HG02884 (cell line): ENCODE data around the gene CFAP46.
"Not testable (repeated sequence)": the region's sequence is repeated elsewhere in the genome, so short reads cannot be mapped to it uniquely, and the experiment has no call there.

Source experiments
- ATAC-seq: cut with Tn5 transposase; IDR thresholded peaks from one replicate; pipeline ENCODE4 v1.9.1; 2021; ENCODE audit warnings: mild to moderate bottlenecking, moderate library complexity; ENCODE audit not compliant: unreplicated experiment

The CFAP46 gene

DNA sequence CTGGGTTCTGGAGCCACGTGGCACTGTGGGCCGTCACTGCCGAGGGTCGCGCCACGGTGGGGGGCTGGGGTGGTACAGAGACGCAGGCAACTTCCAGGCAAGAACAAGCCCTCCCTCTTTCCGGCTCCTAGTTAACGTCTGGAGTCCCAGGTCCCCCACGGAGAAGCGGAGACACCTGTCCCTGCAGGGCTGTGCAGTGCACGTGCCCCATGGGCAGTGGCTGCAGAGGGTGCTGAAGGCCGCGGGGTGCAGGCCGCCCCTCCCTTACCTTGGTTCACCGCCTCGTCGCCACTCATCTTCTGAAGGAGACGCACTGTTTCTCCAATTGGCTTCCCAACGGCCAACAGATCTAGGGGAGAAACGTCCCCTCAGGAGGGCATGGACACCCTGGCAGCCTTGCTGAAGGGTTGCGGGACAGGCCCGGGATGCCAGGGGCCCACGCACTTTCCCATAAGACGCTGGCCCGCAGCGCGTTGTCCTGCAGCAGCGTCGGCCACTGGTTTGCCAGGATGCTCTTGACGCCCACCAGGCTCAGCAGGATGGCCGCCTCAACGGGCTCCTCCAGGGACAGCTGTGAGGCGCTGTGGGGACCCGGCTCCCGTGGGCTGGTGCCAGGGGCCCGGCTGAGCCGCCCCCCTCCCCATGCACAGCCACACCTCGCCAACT lies 132.1 kb downstream of the CFAP46 start:
- ATAC-seq, result no peak

DNA sequence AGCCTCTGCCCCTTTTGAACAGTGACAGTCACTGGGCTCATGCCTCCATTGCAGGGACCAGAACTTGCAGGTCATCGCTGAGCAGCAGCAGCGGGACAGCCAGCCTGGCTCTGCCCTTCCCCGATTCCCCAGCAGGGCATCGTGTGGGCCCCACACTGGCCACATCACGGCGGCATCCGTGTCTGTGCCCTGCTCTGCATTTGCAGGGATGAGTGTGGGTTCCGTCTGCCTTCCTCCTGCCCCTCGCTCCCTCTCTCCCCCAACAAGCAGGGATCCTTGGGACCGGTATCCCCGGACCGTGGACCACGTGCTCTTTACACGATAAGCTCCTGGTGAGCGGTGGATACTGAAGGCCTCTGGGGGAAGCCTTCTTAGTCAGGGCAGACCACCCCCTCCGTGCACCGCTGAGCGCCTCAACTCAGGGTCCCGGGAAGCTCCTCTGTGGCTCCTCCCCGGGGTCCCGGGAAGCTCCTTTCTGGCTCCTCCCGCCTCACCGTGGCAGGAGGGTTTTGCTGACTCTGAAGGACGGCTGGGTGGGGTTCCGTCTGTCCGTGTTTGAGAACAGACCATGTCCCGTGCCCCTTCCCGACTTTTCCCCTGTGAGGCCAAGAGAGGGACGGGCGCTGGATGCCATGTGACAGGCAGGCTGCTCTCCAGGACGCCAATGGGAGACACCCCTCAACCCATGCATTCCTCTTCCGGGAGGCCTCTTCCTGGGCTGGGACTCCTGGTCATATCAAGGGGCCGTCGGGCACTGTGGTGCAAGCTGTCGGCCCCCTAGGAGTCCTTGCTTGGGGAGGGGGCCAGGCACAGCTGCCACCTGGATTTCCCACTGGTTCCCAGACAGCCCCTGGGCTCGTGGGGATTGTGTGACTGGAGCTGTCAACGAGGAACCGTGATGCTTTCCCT lies 132.9 kb downstream of the CFAP46 start:
- ATAC-seq, result no peak

DNA sequence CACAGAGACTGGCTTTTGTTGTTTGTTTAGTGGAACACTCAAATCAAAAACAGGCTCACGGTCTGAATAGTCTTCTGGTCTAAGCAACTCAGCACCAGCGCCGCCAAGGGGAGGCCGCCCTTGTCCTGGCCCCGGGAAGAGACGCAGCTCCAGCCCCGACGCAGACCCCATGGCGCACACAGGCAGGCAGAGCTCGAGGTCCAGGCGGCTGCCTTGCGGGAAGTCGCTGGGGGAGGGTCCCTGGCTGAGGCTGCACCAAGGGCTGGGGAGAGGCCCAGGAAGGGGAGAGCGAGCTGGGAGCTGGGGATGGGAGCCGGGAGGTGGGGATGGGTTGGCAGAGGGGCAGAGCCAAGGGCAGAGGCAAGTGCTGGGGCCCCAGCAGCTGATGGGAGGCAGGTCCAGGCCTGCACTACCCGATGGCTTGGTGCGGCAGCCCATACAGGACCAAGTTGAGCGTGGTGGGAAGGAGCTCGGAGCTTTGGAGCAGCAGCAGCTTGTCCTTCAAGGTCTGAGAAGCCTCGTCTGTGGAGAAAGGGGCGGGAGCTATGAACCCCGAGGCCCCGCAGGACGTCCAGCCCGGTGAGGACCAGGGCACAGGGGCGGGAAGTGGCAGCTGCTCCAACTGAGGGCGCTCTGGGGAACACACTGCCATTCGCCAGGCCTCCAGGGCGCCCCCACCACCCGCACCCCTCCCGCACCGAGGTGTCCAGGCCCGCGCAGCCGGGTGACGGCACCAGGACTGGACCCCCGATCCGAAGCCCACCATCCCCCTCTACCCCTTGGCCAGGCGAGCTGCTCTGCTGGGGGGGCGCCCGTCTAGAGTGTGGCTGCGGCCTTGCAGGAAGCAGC lies 133.8 kb downstream of the CFAP46 start:
- no peak for ATAC-seq

DNA sequence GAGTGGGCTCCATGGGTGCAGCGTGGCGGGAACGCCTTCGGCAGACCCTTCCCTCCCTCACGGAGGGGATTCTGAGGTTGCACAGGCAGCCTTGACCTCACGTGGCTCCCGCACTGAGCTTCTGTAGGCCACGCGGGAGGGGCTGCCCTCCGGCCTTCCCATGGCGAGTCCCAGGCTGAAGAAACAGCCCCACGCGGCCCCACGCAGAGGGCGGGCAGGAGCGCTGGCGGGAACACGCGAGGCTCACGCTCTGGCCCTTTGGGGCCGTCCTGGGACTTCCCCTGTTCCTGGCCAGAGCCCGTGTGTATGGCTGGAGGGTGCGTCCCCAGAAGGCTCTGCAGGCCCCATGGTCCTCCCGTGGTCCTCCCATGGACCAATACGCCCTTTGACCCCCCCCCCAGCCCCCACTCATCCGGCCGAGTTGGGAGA lies 134.7 kb downstream of the CFAP46 start:
- no peak for ATAC-seq

DNA sequence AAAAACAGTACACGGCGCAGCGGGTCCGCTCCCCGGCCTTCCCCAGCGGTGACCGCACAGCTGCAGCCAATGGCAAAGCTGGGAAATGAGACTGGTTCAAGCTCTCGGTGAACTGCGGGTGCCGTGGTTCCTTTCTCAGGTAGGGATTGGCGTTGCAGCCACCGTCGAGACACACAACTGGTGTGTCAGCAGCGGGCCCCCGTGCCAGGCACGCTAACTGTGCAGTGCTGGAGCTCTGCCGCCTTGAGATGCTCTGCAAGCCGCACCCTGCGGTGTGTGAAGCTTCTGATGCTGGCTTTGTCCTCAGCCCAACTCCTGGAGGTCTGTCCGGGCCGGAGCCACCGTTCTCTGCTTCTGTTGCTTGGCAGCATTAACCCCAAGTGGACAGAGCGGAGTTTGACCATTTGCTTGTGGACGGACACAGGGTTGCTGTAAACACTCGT lies 135.8 kb downstream of the CFAP46 start:
- no peak for ATAC-seq

DNA sequence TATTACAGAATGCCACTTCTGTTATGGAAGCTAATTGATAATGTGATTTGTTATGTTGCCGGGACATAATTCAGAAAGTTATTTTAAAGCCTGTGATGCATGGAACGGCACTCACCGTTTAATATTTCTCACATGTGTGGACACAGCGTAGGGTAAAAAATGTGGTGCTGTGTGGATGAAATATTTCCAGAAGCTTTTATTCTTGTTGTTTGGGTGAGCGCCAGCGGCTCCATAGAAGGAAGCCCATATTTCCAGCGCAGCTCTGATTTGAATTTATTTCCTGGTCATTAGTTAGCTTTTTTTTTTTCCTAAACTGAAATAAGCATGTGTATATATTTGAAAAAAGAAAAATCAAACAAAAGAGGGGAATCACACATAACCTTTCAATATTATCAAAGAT lies 136.3 kb downstream of the CFAP46 start:
- ATAC-seq, result no peak

DNA sequence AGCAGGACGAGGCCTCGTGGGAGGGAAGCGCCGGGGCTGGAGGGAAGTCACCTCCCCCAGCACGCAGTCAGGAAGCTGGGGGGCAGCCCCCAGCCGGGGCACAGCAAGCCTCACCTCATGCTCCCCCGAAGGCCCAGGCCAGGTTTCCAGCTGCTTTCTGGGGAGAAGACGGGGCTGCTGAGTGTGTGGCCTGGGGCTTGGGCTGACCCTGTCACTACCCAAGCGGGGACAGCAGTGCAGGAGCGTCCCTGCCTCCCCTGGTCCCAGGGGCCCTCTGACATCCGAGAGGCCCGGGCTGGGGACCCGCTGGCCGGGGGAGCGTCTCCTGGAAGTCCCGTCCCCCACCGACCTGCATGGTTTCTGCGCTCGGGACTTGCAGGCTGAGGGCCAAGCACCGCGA lies 136.8 kb downstream of the CFAP46 start:
- no peak for ATAC-seq

DNA sequence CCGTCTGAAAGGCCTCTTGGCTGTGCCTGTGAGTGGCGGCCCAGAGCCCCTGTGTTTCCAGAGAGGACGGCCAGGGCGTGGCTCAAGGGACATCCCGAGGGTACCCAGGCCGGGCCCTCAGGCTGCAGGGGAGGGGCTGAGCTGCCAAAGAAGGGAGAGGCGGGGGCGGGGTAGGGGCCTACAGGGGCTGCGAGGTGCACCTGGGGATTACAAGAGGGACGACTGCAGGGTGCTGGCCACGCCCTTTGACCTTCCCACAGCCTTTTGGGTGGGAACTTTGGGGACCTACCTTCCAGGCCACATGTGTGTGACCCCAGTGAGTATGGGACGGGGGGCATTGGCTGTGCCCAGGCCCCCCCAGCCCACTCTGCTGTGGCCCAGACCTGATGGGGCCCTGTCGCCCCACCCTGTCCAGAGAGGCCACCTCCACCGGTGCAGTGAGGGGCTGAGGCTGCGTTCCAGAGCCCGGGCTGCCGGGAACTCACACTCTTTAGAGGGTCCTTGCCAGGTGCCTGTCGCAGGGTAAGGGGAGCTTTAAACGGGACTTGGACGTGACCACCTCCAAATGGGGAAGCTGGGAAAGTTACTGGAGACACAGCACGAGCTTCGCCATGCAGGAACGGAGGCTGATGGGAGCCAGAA lies 137.5 kb downstream of the CFAP46 start:
- no peak for ATAC-seq

DNA sequence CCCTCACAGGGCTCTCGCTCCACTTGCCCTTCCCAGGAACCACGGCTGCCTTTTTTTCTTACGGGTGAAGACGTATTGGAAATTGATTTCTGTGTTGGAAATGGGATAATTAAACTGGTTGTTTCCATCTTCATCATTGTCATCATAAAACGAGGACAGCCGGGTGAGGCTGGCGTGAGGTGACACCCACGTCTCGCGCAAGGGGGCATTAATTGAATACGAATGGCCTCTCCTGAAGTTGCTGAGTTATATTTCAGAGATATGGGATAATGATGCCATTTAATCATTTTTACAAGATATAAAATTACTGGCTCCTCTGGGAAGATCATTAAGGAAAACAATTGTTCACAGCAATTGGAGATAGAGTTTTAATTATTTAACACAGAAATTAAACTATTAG lies 138.1 kb downstream of the CFAP46 start:
- ATAC-seq, result no peak

DNA sequence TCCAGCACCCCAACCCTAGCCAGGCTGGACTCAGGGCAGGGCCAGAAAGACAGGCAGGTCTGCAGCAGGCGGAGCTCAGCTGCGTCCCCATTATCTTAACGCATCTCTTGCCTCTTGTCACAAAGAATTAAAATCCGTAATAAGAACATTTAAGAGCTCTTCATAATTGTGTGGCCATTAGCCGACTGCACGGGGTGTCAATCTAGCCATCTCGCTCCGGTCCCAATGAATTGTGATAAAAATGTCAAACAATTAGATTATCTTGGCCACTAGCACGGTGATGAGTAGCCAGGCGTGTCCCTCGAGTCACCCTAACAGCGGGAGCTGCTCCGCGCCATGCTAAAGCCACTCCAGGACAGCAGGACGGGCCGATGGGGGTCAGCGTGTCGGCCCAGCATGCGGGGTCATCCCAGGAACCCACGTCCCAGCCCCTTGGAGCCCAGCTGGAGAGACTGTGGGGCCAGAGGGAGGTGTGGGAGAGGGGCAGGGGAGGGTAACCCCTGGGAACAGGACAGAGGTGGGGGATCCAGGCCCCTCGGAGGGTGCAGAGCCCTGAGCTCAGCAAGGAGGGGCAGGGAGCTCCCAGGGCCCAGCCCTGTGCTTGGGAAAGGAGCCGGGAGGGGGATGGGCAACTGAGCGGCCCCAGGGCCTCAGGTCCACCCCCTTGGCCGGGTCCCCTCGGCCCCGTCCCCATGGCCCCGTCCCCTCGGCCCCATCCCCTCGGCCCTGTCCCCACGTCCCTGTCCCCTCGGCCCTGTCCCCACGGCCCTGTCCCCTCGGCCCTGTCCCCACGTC lies 138.8 kb downstream of the CFAP46 start:
- no peak for ATAC-seq

DNA sequence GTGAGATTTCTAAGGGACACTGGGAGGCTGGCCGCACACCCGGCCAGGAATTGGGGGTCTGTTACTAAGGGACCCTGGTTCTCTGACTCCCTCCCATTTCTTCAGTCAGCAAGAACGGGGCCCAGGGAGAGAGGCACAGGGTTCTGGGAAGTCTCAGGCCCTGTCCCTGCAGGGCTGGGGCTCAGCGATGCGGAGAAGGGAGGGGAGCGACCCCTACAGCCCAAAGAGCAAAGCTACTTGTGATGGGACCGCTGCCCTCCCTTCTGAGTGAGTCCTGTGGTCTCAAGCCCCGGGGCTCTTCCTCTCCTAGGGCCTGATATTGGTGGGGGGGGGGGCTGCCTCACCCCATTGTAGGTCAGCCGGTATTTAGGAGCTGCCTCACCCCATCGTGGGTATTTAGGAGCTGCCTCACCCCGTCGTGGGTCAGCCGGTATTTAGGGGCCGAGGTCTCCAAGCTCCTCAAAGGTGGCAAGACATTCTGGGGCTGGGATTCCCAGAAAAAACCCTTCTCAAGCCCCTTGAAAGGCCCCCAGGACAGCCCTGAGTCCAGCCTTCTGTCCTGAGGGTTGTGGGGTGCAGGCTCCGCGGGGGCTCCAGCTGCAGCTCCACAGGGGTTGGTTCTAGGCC lies 139.6 kb downstream of the CFAP46 start:
- ATAC-seq, result no peak

DNA sequence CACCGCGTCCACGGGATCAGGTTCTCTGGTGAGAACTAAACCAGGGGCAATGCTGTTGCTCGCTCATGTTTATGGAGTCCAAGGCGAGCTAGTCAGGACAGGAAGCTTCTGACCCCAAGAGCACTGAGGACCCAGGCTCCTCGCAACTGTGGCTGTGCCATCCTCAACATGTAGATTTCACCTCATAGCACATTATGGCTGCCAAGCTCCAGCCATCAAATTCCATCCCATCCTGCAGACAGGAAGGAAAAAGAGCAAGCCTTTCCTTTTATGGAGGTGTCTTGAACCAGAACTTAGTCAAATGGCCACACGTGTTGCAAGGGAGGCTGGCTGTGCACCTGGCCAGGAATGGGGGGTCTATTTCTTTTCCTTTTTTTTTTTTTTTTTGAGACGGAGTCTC lies 140.3 kb downstream of the CFAP46 start:
- ATAC-seq, result no peak

DNA sequence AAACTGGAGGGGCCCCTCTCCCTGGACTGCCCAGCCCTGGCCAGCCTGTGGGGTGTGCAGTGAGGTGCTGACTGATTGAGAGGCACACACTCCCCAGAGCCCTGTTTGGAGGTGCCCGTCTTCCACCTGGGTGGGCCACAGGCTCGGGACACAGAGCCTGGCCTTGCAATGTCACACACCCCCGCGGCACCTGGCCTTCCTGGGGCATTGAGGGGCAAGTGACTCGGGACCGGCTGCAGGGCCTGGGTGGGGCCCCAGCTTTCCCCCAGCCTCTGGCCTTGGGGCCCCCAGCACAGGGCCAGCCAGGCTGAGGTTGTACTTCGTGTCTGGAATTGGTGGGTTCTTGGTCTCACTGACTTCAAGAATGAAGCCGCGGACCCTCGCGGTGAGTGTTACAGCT lies 142.5 kb downstream of the CFAP46 start:
- ATAC-seq, result no peak

DNA sequence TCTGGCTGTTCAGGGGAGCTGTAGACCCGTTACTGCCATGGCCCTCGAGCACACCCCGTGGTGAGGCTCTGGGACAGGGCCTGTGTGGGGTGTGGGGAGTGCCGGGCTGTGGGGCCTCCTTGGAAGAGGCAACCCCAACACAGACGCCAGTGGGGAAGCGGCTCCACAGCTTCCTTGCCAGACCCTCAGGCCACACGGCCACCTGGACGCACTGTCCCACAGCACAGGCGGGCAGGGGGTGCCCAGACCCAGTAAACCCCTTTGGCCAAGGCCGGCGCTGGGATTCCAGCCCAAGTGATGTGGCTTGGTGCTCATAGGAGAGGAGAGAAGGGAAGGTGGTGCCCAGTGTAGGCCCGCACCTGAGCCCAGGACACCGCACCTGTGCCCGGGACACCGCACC lies 143.5 kb downstream of the CFAP46 start:
- ATAC-seq, result no peak

DNA sequence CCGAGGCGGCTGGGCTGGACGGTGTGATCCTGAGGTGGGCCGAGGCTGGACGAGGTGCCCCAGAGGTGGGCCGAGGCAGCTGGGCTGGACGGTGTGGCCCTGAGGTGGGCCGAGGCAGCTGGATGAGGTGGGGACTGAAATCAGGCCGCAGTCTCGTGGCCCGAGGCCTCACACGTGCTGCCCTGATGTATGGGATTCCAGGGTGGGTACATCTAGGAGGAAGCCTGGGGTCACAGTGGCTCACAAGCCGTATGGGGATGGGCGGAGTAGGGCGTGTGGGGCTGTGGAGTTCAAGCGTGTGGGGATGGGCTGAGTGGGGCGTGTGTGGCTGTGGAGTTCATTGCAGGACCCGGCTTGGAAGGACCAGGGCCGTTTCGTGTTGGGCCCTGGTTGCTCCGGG lies 144.0 kb downstream of the CFAP46 start:
- ATAC-seq, result no peak

DNA sequence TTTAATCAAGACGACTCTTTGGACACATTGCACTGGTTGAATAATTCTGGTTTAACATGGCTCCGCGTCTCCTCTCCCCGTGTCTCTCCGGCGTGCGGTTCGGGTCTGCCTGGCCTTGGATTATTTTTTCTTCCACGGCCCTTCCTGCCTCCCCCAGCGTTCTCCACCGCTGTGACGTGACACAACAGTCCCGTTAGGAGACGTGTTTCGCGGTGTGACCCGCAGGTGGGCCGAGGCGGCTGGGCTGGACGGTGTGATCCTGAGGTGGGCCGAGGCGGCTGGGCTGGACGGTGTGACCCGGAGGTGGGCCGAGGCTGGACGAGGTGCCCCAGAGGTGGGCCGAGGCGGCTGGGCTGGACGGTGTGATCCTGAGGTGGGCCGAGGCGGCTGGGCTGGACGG lies 144.4 kb downstream of the CFAP46 start:
- ATAC-seq, result not testable (repeated sequence)

DNA sequence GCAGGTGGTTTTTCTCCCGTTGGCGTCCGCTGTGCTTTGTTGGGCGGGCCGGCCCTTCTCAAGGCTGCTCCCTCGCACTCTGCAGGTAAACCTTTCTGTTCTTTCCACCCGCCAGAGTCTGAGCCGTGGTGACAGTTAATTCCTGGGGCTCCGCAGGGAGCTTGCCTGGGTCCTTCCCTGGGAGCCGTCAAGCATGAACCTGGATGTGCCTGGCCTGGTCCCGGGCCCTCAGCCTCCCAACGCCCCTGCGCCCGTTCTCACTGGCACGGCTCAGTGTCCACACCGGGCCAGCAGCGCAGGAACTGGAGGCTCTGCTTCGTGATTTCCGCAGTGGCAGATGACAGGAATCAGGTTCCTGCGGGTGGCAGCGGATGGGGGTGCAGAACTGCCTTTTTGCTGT lies 145.5 kb downstream of the CFAP46 start:
- ATAC-seq, result no peak

DNA sequence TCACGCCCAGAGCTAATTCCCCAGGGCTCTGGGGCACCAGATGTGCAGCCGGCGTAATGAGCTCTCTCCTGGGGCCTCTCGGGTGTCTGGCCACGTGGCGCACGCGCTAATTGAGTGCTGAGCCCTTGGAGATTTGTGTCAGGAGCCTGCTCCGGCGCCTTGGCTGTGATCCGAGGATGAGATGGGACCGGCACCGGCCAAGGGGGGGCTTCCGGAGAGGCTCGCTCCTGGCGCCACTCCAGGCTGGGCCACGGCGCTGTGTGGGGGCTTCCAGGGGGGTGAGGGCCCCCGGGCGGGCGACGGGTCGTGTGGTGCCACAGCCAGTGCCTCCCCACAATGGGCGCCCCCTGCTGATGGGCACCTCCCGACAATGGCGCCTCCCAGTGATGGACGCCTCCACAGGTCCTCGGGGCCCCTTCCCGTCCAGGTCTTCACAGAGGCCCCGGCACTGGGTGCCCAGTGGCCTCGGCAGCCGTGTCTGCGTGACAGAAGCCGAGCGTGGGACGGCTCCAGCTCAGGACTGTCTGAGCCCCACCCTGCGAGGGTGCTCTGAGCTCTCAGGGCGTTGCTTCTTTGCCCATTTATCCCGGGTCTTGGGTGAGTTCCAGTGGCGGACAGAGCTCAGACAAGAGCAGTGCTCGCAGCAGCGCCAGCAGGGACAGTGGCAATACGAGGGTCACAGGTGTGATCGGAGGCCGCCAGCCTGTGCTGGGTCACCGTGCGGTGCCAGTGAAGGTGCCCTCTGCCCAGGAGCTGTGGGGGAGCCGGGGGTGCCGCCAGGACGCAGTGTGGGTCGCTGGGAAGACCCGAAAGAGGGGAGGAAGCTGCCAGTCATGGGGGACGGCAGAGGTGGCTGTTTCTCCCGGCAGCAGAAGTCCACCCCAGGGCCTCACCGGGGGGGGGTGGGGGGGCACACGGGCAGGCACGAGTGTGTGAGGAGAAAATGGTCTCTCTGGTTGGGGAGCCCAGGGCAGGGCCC lies 148.2 kb downstream of the CFAP46 start:
- ATAC-seq, result no peak
